Hepatocyte (in vitro differentiated cells): ENCODE data around the gene PIGU. TPM values are rescaled to one million over a fixed set of nuclear protein-coding genes. Genes with fewer than 3 reads are reported as not detected.

Source experiments
- DNase-seq: peaks from one replicate; pipeline ENCODE4 v3.0.0-alpha.2; 2016; ENCODE audit warnings: low spot score
- H2AFZ ChIP-seq: fragments of 200-600 bp; sonication (generic); 2 replicates; pipeline ENCODE4 v1.6.0; 2016; ENCODE audit warnings: antibody characterized with exemption, mild to moderate bottlenecking
- H3K27ac ChIP-seq: fragments of 200-600 bp; sonication (generic); 2 replicates; pipeline ENCODE4 v1.5.1; 2016; ENCODE audit warnings: mild to moderate bottlenecking
- H3K27me3 ChIP-seq: fragments of 200-600 bp; sonication (generic); 2 replicates; pipeline ENCODE4 v1.6.1; 2016
- H3K36me3 ChIP-seq: fragments of 200-600 bp; sonication (generic); replicated peaks from 2 replicates; pipeline ENCODE4 v1.5.1; 2016; ENCODE audit warnings: low read depth; ENCODE audit not compliant: insufficient read depth
- H3K4me1 ChIP-seq: fragments of 200-600 bp; sonication (generic); 2 replicates; pipeline ENCODE4 v1.5.1; 2016; ENCODE audit warnings: mild to moderate bottlenecking, moderate library complexity; ENCODE audit not compliant: insufficient read depth
- H3K4me2 ChIP-seq: fragments of 200-600 bp; sonication (generic); 2 replicates; pipeline ENCODE4 v1.6.0; 2016
- H3K4me3 ChIP-seq: fragments of 200-600 bp; sonication (generic); 2 replicates; pipeline ENCODE4 v1.5.1; 2016; ENCODE audit warnings: mild to moderate bottlenecking
- H3K79me2 ChIP-seq: fragments of 200-600 bp; sonication (generic); 2 replicates; pipeline ENCODE4 v1.6.0; 2017; ENCODE audit warnings: mild to moderate bottlenecking
- H3K9me2 ChIP-seq: fragments of 200-600 bp; sonication (generic); replicated peaks from 2 replicates; pipeline ENCODE4 v1.6.0; 2017; ENCODE audit warnings: mild to moderate bottlenecking; ENCODE audit not compliant: insufficient read depth
- H3K9me3 ChIP-seq: fragments of 200-600 bp; sonication (generic); 2 replicates; pipeline ENCODE4 v1.5.1; 2016; ENCODE audit warnings: low read depth, mild to moderate bottlenecking
- H4K20me1 ChIP-seq: fragments of 200-600 bp; sonication (generic); 2 replicates; pipeline ENCODE4 v1.6.0; 2016; ENCODE audit warnings: mild to moderate bottlenecking; ENCODE audit not compliant: insufficient read depth, poor library complexity, severe bottlenecking
- CTCF ChIP-seq: fragments of 200-600 bp; sonication (generic); IDR thresholded peaks from 2 replicates; pipeline ENCODE4 v1.5.1; 2016; ENCODE audit warnings: antibody characterized with exemption, mild to moderate bottlenecking; ENCODE audit not compliant: poor library complexity
- EZH2 ChIP-seq: fragments of 200-600 bp; sonication (generic); IDR thresholded peaks from 2 replicates; pipeline ENCODE4 v1.6.1; 2016; ENCODE audit warnings: antibody characterized with exemption, mild to moderate bottlenecking, borderline replicate concordance
- EZH2phosphoT487 ChIP-seq: fragments of 200-600 bp; sonication (generic); IDR thresholded peaks from one replicate; pipeline ENCODE4 v1.6.1; 2018; ENCODE audit warnings: antibody characterized with exemption, mild to moderate bottlenecking, low read depth, moderate library complexity; ENCODE audit not compliant: unreplicated experiment, severe bottlenecking
- whole genome bisulfite sequencing: methylation state at CpG from one replicate; pipeline ENCODE4 v1.1.6; 2016; ENCODE audit warnings: low lambda C conversion rate; ENCODE audit errors: missing lambda C conversion rate; 5-methylcytosine and 5-hydroxymethylcytosine counted together
- polyA plus RNA-seq: library from polyadenylated mRNA; unstranded; fragments of >200 nt; fragmentation: Nextera tagmentation; extraction: Ambion mirVana; gene quantifications from 2 replicates; pipeline ENCODE4 v1.2.1, GENCODE V29; 2016
- total RNA-seq: library from RNA; depleted of rRNA; stranded (reverse); fragments of >200 nt; gene quantifications from 2 replicates; pipeline ENCODE4 v1.2.3, GENCODE V29; 2014

Gene PIGU
- total and polyA plus RNA-seq, 2 experiments from 2014 or later = 19.3 to 31.5 TPM

GRCh38 chr20:34574861-34575260 lies 102.0 kb downstream of the PIGU start:
- no peak overlapping the region for H3K4me3 ChIP-seq
- H3K27ac ChIP-seq = no peak overlapping the region
- no peaks in the 10 kb centered on the region for H3K9me2 ChIP-seq
- no peaks in the 10 kb centered on the region for H3K36me3 ChIP-seq
- H3K4me2 ChIP-seq = no peak overlapping the region
- no peak for DNase-seq
- WGBS = 98% methylated on average over 6 of the region's 6 CpGs
- H3K4me1 ChIP-seq = no peaks in the 10 kb centered on the region
- no peak overlapping the region for H2AFZ ChIP-seq
- no peaks in the 10 kb centered on the region for H4K20me1 ChIP-seq
- no peaks in the 10 kb centered on the region for H3K27me3 ChIP-seq
- no peaks in the 10 kb centered on the region for H3K9me3 ChIP-seq
- no peaks in the 10 kb centered on the region for H3K79me2 ChIP-seq
- TF ChIP-seq CTCF (no peak), EZH2phosphoT487 (no peak), EZH2 (no peak)

GRCh38 chr20:34574426-34574825 lies 102.5 kb downstream of the PIGU start:
- H3K79me2 ChIP-seq = no peaks in the 10 kb centered on the region
- no peak overlapping the region for H3K27ac ChIP-seq
- no peaks in the 10 kb centered on the region for H4K20me1 ChIP-seq
- TF ChIP-seq EZH2 (no peak), EZH2phosphoT487 (no peak), CTCF (no peak)
- H3K4me1 ChIP-seq = no peaks in the 10 kb centered on the region
- no peak overlapping the region for H3K4me2 ChIP-seq
- no peak for DNase-seq
- no peaks in the 10 kb centered on the region for H3K9me2 ChIP-seq
- H3K9me3 ChIP-seq = no peaks in the 10 kb centered on the region
- no peaks in the 10 kb centered on the region for H3K27me3 ChIP-seq
- no peak overlapping the region for H2AFZ ChIP-seq
- WGBS = 93% methylated on average over 5 of the region's 5 CpGs
- H3K36me3 ChIP-seq = no peaks in the 10 kb centered on the region
- no peak overlapping the region for H3K4me3 ChIP-seq

- 93% methylated on average over 7 of the region's 7 CpGs for WGBS
- H2AFZ ChIP-seq = no peak overlapping the region
- no peak overlapping the region for H3K4me3 ChIP-seq
- DNase-seq = no peak
- H3K9me2 ChIP-seq = no peaks in the 10 kb centered on the region
- H3K79me2 ChIP-seq = no peaks in the 10 kb centered on the region
- H4K20me1 ChIP-seq = no peaks in the 10 kb centered on the region
- H3K27me3 ChIP-seq = no peaks in the 10 kb centered on the region
- no peak overlapping the region for H3K4me2 ChIP-seq
- H3K4me1 ChIP-seq = no peaks in the 10 kb centered on the region
- H3K9me3 ChIP-seq = no peaks in the 10 kb centered on the region
- TF ChIP-seq CTCF = no peak
- H3K27ac ChIP-seq = no peak overlapping the region
- H3K36me3 ChIP-seq = no peaks in the 10 kb centered on the region
These were observed 103.2 kb downstream of the PIGU start for GRCh38 chr20:34573541-34574300.
